HCT116 (cell line): ENCODE results near the gene ADGRG4. TPM values are rescaled to one million over a fixed set of nuclear protein-coding genes. Genes with fewer than 3 reads are reported as not detected.

Experiments used
- ATAC-seq: fragments of 200-7000 bp; cut with Tn5 transposase; 2 replicates; pipeline ENCODE4 v1.9.1; 2020; ENCODE audit warnings: mild to moderate bottlenecking, moderate library complexity
- BruUV-seq: library from RNA; stranded (reverse); fragments of 400-500 nt; replicated peaks from 2 replicates; lab custom pipeline; 2021; lab: Mats Ljungman, UMichigan
- CTCF ChIA-PET: fragments of 300-600 bp; sonication (Branson Sonifier 250); formaldehyde crosslinking; loops from one replicate; lab custom pipeline; 2021; ENCODE audit warnings: antibody characterized with exemption; lab: Charles Lee
- POLR2A ChIA-PET: fragments of 300-600, 350-600 bp; sonication (Branson Sonifier 250); formaldehyde crosslinking; loops from one replicate; lab custom pipeline; 2021; ENCODE audit warnings: antibody characterized with exemption; lab: Charles Lee
- RAD21 ChIA-PET, 2 experiments: fragments of 300-600 bp; sonication (Branson Sonifier 250); formaldehyde crosslinking; loops; one replicate each; lab custom pipeline; 2023; ENCODE audit warnings: low total read pairs in 2 of 2; ENCODE audit not compliant: uncharacterized antibody in 2 of 2, unreplicated experiment in 2 of 2, low non-redundant PET in 1 of 2; lab: Charles Lee
- DNase-seq: peaks from one replicate; pipeline ENCODE4 v3.0.0-alpha.2; 2010; ENCODE audit warnings: low read depth, low spot score
- H2AFZ ChIP-seq: fragments of 200-600 bp; shearing (Covaris generic), sonication (generic); 2 replicates; pipeline ENCODE4 v1.6.1; 2017; ENCODE audit warnings: low read depth, mixed run types, mixed read lengths, antibody characterized with exemption, low read length; ENCODE audit not compliant: poor library complexity, severe bottlenecking
- H3K27ac ChIP-seq: 2 replicates; pipeline ENCODE4 v1.5.1; 2012; ENCODE audit warnings: low read depth, low read length
- H3K27me3 ChIP-seq: fragments of 200-600 bp; sonication (generic); 2 replicates; pipeline ENCODE4 v1.6.1; 2016; ENCODE audit warnings: mixed run types, low read length, mixed read lengths; ENCODE audit not compliant: insufficient read depth
- H3K36me3 ChIP-seq, 2 experiments: fragments of 200-500 bp in 1 of 2; fragments of 200-600 bp in 1 of 2; sonication (Bioruptor generic) in 1 of 2; sonication (generic) in 1 of 2; 2 replicates each; pipeline versions ENCODE4 v1.5.1 to v1.6.1; 2014 to 2016; ENCODE audit warnings: low read length in 2 of 2, inconsistent platforms in 1 of 2, mixed read lengths in 1 of 2, mixed run types in 1 of 2; ENCODE audit not compliant: insufficient read depth in 2 of 2, control insufficient read depth in 1 of 2
- H3K4me1 ChIP-seq, 2 experiments: fragments of 200-600 bp in 1 of 2; sonication (generic) in 1 of 2; 2 replicates each; pipeline versions ENCODE4 v1.5.1 to v1.6.1; 2012 to 2017; ENCODE audit warnings: low read length in 2 of 2, inconsistent platforms in 1 of 2, mild to moderate bottlenecking in 1 of 2, mixed read lengths in 1 of 2, mixed run types in 1 of 2, moderate library complexity in 1 of 2; ENCODE audit not compliant: insufficient read depth in 2 of 2, control insufficient read depth in 1 of 2
- H3K4me2 ChIP-seq: fragments of 200-600 bp; sonication (generic); 2 replicates; pipeline ENCODE4 v1.6.1; 2017; ENCODE audit warnings: mixed run types, low read length, mixed read lengths
- H3K4me3 ChIP-seq, 2 experiments: fragments of 200-600 bp in 1 of 2; sonication (generic) in 1 of 2; replicated peaks in 1 of 2; 2 replicates each; pipeline ENCODE4 v1.5.1; 2011 to 2016; ENCODE audit warnings: low read length in 2 of 2, control low read depth in 1 of 2, low read depth in 1 of 2, mild to moderate bottlenecking in 1 of 2, mixed read lengths in 1 of 2, mixed run types in 1 of 2
- H3K79me2 ChIP-seq: fragments of 200-600 bp; sonication (generic); 2 replicates; pipeline ENCODE4 v1.6.1; 2017; ENCODE audit warnings: mild to moderate bottlenecking, mixed run types, low read length, moderate library complexity, mixed read lengths; ENCODE audit not compliant: insufficient read depth
- H3K9ac ChIP-seq: fragments of 200-600 bp; sonication (generic); 2 replicates; pipeline ENCODE4 v1.6.1; 2016; ENCODE audit warnings: low read length, mixed read lengths
- H3K9me2 ChIP-seq: fragments of 200-600 bp; sonication (generic), shearing (Covaris generic); 2 replicates; pipeline ENCODE4 v1.6.1; 2017; ENCODE audit warnings: mixed run types, mild to moderate bottlenecking, moderate library complexity; ENCODE audit not compliant: insufficient read depth
- H3K9me3 ChIP-seq, 2 experiments: fragments of 200-500 bp in 1 of 2; fragments of 200-600 bp in 1 of 2; sonication (Bioruptor generic) in 1 of 2; sonication (generic) in 1 of 2; 2 replicates each; pipeline ENCODE4 v1.6.1; 2014 to 2017; ENCODE audit warnings: low read length in 2 of 2, mixed read lengths in 2 of 2, inconsistent platforms in 1 of 2, low read depth in 1 of 2, mild to moderate bottlenecking in 1 of 2, mixed run types in 1 of 2, moderate library complexity in 1 of 2; ENCODE audit not compliant: control insufficient read depth in 1 of 2, insufficient read depth in 1 of 2
- H4K20me1 ChIP-seq: fragments of 200-600 bp; sonication (generic), shearing (Covaris generic); 2 replicates; pipeline ENCODE4 v1.6.1; 2017; ENCODE audit warnings: mixed run types, mild to moderate bottlenecking, moderate library complexity; ENCODE audit not compliant: insufficient read depth
- ATF3 ChIP-seq: IDR thresholded peaks from 2 replicates; pipeline ENCODE4 v1.6.1; 2012
- CBX3 ChIP-seq: IDR thresholded peaks from 2 replicates; pipeline ENCODE4 v1.6.1; 2012; ENCODE audit warnings: low read depth
- CEBPB ChIP-seq: IDR thresholded peaks from 2 replicates; pipeline ENCODE4 v1.6.1; 2012; ENCODE audit warnings: low read depth
- CTCF ChIP-seq, 3 experiments: fragments of 200-600 bp in 1 of 3; sonication (generic) in 1 of 3; IDR thresholded peaks in 2 of 3; conservative IDR thresholded peaks in 1 of 3; 2 replicates each; pipeline ENCODE4 v1.5.1; 2012 to 2017; ENCODE audit warnings: low read depth in 2 of 3, low read length in 2 of 3, antibody characterized with exemption in 1 of 3, borderline replicate concordance in 1 of 3, control low read depth in 1 of 3, mild to moderate bottlenecking in 1 of 3, mixed read lengths in 1 of 3, mixed run types in 1 of 3, moderate library complexity in 1 of 3; ENCODE audit not compliant: insufficient read depth in 1 of 3
- EGR1 ChIP-seq: IDR thresholded peaks from 2 replicates; pipeline ENCODE4 v1.6.1; 2012; ENCODE audit warnings: low read depth
- EZH2 ChIP-seq: fragments of 200-600 bp; sonication (generic); IDR thresholded peaks from 2 replicates; pipeline ENCODE4 v1.6.1; 2017; ENCODE audit warnings: antibody characterized with exemption, mixed run types
- EZH2phosphoT487 ChIP-seq: fragments of 200-600 bp; IDR thresholded peaks from 2 replicates; pipeline ENCODE4 v1.6.1; 2018; ENCODE audit warnings: antibody characterized with exemption, borderline replicate concordance
- FOSL1 ChIP-seq: IDR thresholded peaks from 2 replicates; pipeline ENCODE4 v1.6.1; 2012; ENCODE audit warnings: low read depth
- MAX ChIP-seq: IDR thresholded peaks from 2 replicates; pipeline ENCODE4 v1.6.1; 2012
- POLR2A ChIP-seq: IDR thresholded peaks from 2 replicates; pipeline ENCODE4 v1.7.0; 2011; ENCODE audit warnings: borderline replicate concordance; ENCODE audit not compliant: insufficient read depth, insufficient read length; ENCODE audit errors: extremely low read depth
- RAD21 ChIP-seq: IDR thresholded peaks from 2 replicates; pipeline ENCODE4 v1.6.1; 2012; ENCODE audit warnings: low read depth, mild to moderate bottlenecking
- REST ChIP-seq: IDR thresholded peaks from 2 replicates; pipeline ENCODE4 v1.6.1; 2012; ENCODE audit warnings: low read depth
- SIN3A ChIP-seq: IDR thresholded peaks from 2 replicates; pipeline ENCODE4 v1.6.1; 2012; ENCODE audit warnings: low read depth
- SP1 ChIP-seq: IDR thresholded peaks from 2 replicates; pipeline ENCODE4 v1.6.1; 2012; ENCODE audit warnings: low read depth
- SRF ChIP-seq: IDR thresholded peaks from 2 replicates; pipeline ENCODE4 v1.6.1; 2012; ENCODE audit warnings: low read depth
- YY1 ChIP-seq: IDR thresholded peaks from 2 replicates; pipeline ENCODE4 v1.6.1; 2011; ENCODE audit warnings: low read length, low read depth, moderate library complexity, mild to moderate bottlenecking; ENCODE audit not compliant: insufficient replicate concordance; ENCODE audit errors: extremely low read depth
- ZBTB33 ChIP-seq: IDR thresholded peaks from 2 replicates; pipeline ENCODE4 v1.6.1; 2011; ENCODE audit warnings: mild to moderate bottlenecking, low read length, moderate library complexity; ENCODE audit not compliant: insufficient replicate concordance; ENCODE audit errors: extremely low read depth
- ZFX ChIP-seq: fragments of 450-650 bp; IDR thresholded peaks from 2 replicates; pipeline ENCODE4 v1.6.1; 2017
- intact Hi-C: fragments of 100-400 bp; cut with micrococcal nuclease; formaldehyde crosslinking; loops from 2 replicates; pipeline ENCODE4 v1.10.0; 2022
- total RNA-seq: library from RNA; stranded (reverse); gene quantifications from one replicate; pipeline ENCODE4 v1.2.1, GENCODE V29; 2021; ENCODE audit not compliant: unreplicated experiment

ADGRG4 gene
- total RNA-seq, 1 experiment from 2014 or later = not detected

- ChIA-PET CTCF (no interaction called here), POLR2A (no interaction called here)
- H3K27ac ChIP-seq = no peak overlapping the region
Measured at GRCh38 chrX:136450050-136450830, 149.5 kb downstream of the ADGRG4 start.

More at GRCh38 chrX:136450050-136450830, 149.5 kb downstream of the ADGRG4 start:
- Histone ChIP-seq H3K4me1 (peaks cover 2 to 6% of the 10 kb centered on the region in 2 experiments; a peak in 1 of 4 replicates), H2AFZ (no peak overlapping the region), H3K9me3 (no peaks in the 10 kb centered on the region), H3K9me2 (no peaks in the 10 kb centered on the region), H3K27me3 (no peaks in the 10 kb centered on the region), H3K9ac (no peak overlapping the region), H3K4me2 (peak overlapping the region; percentile 2; the same call in 1 of the 2 replicates), H4K20me1 (no peaks in the 10 kb centered on the region), H3K36me3 (no peaks in the 10 kb centered on the region), H3K4me3 (no peak overlapping the region), H3K79me2 (no peaks in the 10 kb centered on the region)
- RAD21 ChIA-PET = no interaction called here
- intact Hi-C loops = no loop called here
- BruUV-seq = no TSS peak
- ATAC-seq = no peak
- TF ChIP-seq CBX3 = no peak
- no peak for TF ChIP-seq SP1
- no peak for TF ChIP-seq EZH2phosphoT487
- TF ChIP-seq POLR2A = no peak
- TF ChIP-seq MAX = no peak
- TF ChIP-seq ZBTB33 = no peak
- TF ChIP-seq REST = no peak
- no peak for TF ChIP-seq ZFX
- TF ChIP-seq FOSL1 = no peak
- no peak for TF ChIP-seq RAD21
- TF ChIP-seq EZH2 = no peak
- TF ChIP-seq CEBPB = no peak
- no peak for TF ChIP-seq SRF
- TF ChIP-seq CTCF (IDR thresholded peaks at IDR 0.05 in 2 of 3, conservative IDR thresholded peaks at IDR 0.05 in 1 of 3; ENCODE audit: borderline replicate concordance in 1 of 3, insufficient read depth in 1 of 3, low read depth in 2 of 3, low read length in 2 of 3) = no peak
- TF ChIP-seq SIN3A = no peak
- TF ChIP-seq EGR1 = no peak
- TF ChIP-seq YY1 = no peak
- TF ChIP-seq ATF3 = no peak
- DNase-seq = no peak
